ENCODE results near the gene RTP3. TPM values are rescaled to one million over a fixed set of nuclear protein-coding genes. Genes with fewer than 3 reads are reported as not detected.

Gene RTP3
- total and polyA plus RNA-seq, 2 of the 8 experiments (the other 6 are each of a cell fraction or from before 2014, with no cell fraction given): 0.08 TPM; not detected in 1

GRCh38 chr3:46454606-46455005 is 43.2 kb upstream of the RTP3 start:
- POLR2A ChIA-PET (ENCODE audit: partially characterized antibody): no interaction called here
- TF ChIP-seq YY1 (IDR thresholded peaks at IDR 0.05; ENCODE audit: low read depth, low read length) (no peak), SUZ12 (IDR thresholded peaks at IDR 0.05; ENCODE audit: low read length) (no peak), SP2 (IDR thresholded peaks at IDR 0.05; ENCODE audit: low read length) (no peak), CEBPB (IDR thresholded peaks at IDR 0.05; ENCODE audit: low read depth, low read length) (no peak), KDM5A (IDR thresholded peaks at IDR 0.05; ENCODE audit: low read length) (no peak), TEAD4 (IDR thresholded peaks at IDR 0.05; ENCODE audit: low read depth, low read length) (no peak), TBP (IDR thresholded peaks at IDR 0.05; ENCODE audit: low read depth, low read length) (no peak), USF2 (IDR thresholded peaks at IDR 0.05; ENCODE audit: low read length) (no peak), POLR2AphosphoS5 (IDR thresholded peaks at IDR 0.05; ENCODE audit: low read depth, low read length) (no peak), PHF8 (conservative IDR thresholded peaks at IDR 0.05; ENCODE audit: low read depth, low read length) (no peak), SIRT6 (IDR thresholded peaks at IDR 0.05; ENCODE audit: low read length) (no peak), EP300 (IDR thresholded peaks at IDR 0.05; ENCODE audit: borderline replicate concordance in 1 of 2, low read depth in 2 of 2, low read length in 2 of 2) (no peak), ZNF274 (IDR thresholded peaks at IDR 0.05; ENCODE audit: borderline replicate concordance, extremely low read depth, low read length) (no peak), BRCA1 (IDR thresholded peaks at IDR 0.05; ENCODE audit: low read depth, low read length) (no peak)

More at GRCh38 chr3:46454606-46455005, 43.2 kb upstream of the RTP3 start:
- Histone ChIP-seq H2BK12ac (ENCODE audit: low read depth, low read length) (no peak overlapping the region), H4K91ac (replicated peaks; ENCODE audit: insufficient read length, low read length) (no peak overlapping the region), H3K79me1 (ENCODE audit: low read depth, low read length) (no peaks in the 10 kb centered on the region), H3K27me3 (replicated peaks in 1 of 4; ENCODE audit: control insufficient read depth in 3 of 4, extremely low read depth in 1 of 4, insufficient read depth in 3 of 4, low read length in 3 of 4) (no peaks in the 10 kb centered on the region), H3K4ac (replicated peaks; ENCODE audit: insufficient read length, low read depth, low read length) (no peak overlapping the region), H2BK5ac (ENCODE audit: low read depth, low read length) (no peak overlapping the region), H3K27ac (ENCODE audit: low read depth, low read length) (no peak overlapping the region), H4K5ac (ENCODE audit: insufficient read length, low read depth, low read length) (no peak overlapping the region), H2BK15ac (ENCODE audit: low read length) (no peak overlapping the region), H3K14ac (ENCODE audit: insufficient read length) (no peak overlapping the region), H3K36me3 (ENCODE audit: control insufficient read depth in 2 of 4, insufficient read depth in 4 of 4, low read length in 3 of 4) (no peaks in the 10 kb centered on the region), H3K23ac (ENCODE audit: insufficient read length) (no peak overlapping the region), H4K20me1 (replicated peaks in 1 of 2; ENCODE audit: control insufficient read depth in 1 of 2, insufficient read depth in 2 of 2, low read length in 2 of 2) (no peaks in the 10 kb centered on the region), H2BK120ac (replicated peaks; ENCODE audit: low read depth, low read length) (no peak overlapping the region), H3K4me3 (ENCODE audit: extremely low read depth in 1 of 4, insufficient read depth in 2 of 4, low read depth in 3 of 4, low read length in 4 of 4) (no peak overlapping the region), H3K79me2 (ENCODE audit: control insufficient read depth in 1 of 2, insufficient read depth in 2 of 2, low read length in 2 of 2) (no peaks in the 10 kb centered on the region), H3K9ac (replicated peaks in 1 of 4; ENCODE audit: extremely low read depth in 1 of 4, low read depth in 3 of 4, low read length in 3 of 4) (no peak overlapping the region), H3K18ac (ENCODE audit: extremely low read depth, low read length) (no peak overlapping the region), H3K23me2 (ENCODE audit: low read depth, low read length) (no peaks in the 10 kb centered on the region), H2AK5ac (ENCODE audit: low read depth, low read length) (no peak overlapping the region), H2AFZ (ENCODE audit: low read length) (no peak overlapping the region), H3K4me1 (replicated peaks in 1 of 4; ENCODE audit: control insufficient read depth in 3 of 4, insufficient read depth in 4 of 4, low read length in 3 of 4) (no peaks in the 10 kb centered on the region), H4K8ac (ENCODE audit: extremely low read depth, insufficient read depth, low read length) (no peak overlapping the region), H2BK20ac (ENCODE audit: low read length) (no peak overlapping the region), H3K4me2 (ENCODE audit: insufficient read depth in 1 of 2, low read depth in 2 of 2, low read length in 2 of 2) (no peak overlapping the region), H3K56ac (replicated peaks; ENCODE audit: insufficient read length, low read depth, low read length) (no peak overlapping the region), H3K9me3 (ENCODE audit: insufficient read depth in 2 of 2, low read depth in 1 of 2, low read length in 1 of 2) (no peaks in the 10 kb centered on the region)
- no peak for DNase-seq (ENCODE audit: low read depth in 1 of 2, low spot score in 2 of 2)
- CTCF ChIA-PET (ENCODE audit: partially characterized antibody): interaction anchor here (0.9 to 4.5 kb wide), 4 partner anchors 9 to 217 kb away, joined by 3 to 22 read pairs (median 4); no protein-coding TSS in a partner anchor
- WGBS, 2 experiments (ENCODE audit: extremely low coverage in 1 of 2, insufficient coverage in 1 of 2, insufficient read length in 1 of 2, insufficient replicate concordance in 2 of 2, low coverage in 1 of 2, low lambda C conversion rate in 2 of 2, missing lambda C conversion rate in 1 of 2): 72% methylated on average over 6 of the region's 7 CpGs; no CpG with 5 or more reads in 1 of the 2 experiments
- no peak for FAIRE-seq
